SK-N-MC (cell line): Measurements from ENCODE around the gene HOXB4.

Experiments used
- DNase-seq: peaks from one replicate; pipeline ENCODE4 v3.0.0-alpha.2; 2011; ENCODE audit warnings: low read depth, low spot score
- H3K27ac ChIP-seq: fragments of 200-600 bp; sonication (generic); 2 replicates; pipeline ENCODE4 v1.5.1; 2016; ENCODE audit warnings: mixed run types
- H3K36me3 ChIP-seq: fragments of 200-600 bp; sonication (generic); 2 replicates; pipeline ENCODE4 v1.6.1; 2017; ENCODE audit warnings: antibody characterized with exemption, low read length, mixed read lengths; ENCODE audit not compliant: insufficient read depth
- H3K4me3 ChIP-seq: fragments of 200-600 bp; sonication (generic); 2 replicates; pipeline ENCODE4 v1.5.1; 2016
- H3K9ac ChIP-seq: fragments of 200-600 bp; sonication (generic); 2 replicates; pipeline ENCODE4 v1.8.0; 2017; ENCODE audit warnings: mixed run types, mixed read lengths; ENCODE audit not compliant: insufficient read length
- H3K9me3 ChIP-seq: fragments of 200-600 bp; sonication (generic); 2 replicates; pipeline ENCODE4 v1.6.1; 2017; ENCODE audit warnings: low read depth, mild to moderate bottlenecking, antibody characterized with exemption, low read length, moderate library complexity, mixed read lengths
- EZH2 ChIP-seq: fragments of 200-600 bp; sonication (generic); IDR thresholded peaks from one replicate; pipeline ENCODE4 v1.6.1; 2017; ENCODE audit warnings: antibody characterized with exemption
- FOXP2 ChIP-seq: optimal IDR thresholded peaks from 2 replicates; pipeline ENCODE3; 2011; ENCODE audit warnings: mild to moderate bottlenecking, moderate library complexity; ENCODE audit not compliant: insufficient read depth; ENCODE audit errors: extremely low read length, control extremely low read depth
- POLR2AphosphoS5 ChIP-seq: IDR thresholded peaks from 2 replicates; pipeline ENCODE4 v1.6.1; 2012; ENCODE audit warnings: mild to moderate bottlenecking, low read depth, low read length, borderline replicate concordance

Gene HOXB4

GRCh38 chr17:48577946-48578615 is at the start of gene HOXB4:
Gene HOXB4, minus strand, starts transcription at chr17:48578350. Its CDS starts 31 bp downstream, at chr17:48578319.
- Histone ChIP-seq H3K27ac (no peak within 1 kb of the TSS), H3K9ac (peak within 1 kb of the TSS; percentile 82), H3K9me3 (no peaks in the 10 kb centered on the region), H3K4me3 (peak within 1 kb of the TSS; percentile 94), H3K36me3 (peaks cover 6% of the 10 kb centered on the region; the same call in 1 of the 2 replicates)
- TF ChIP-seq POLR2AphosphoS5, result peak; percentile 38; the same call in 1 of the 2 replicates
- no peak for TF ChIP-seq EZH2
- peak; percentile 28 for DNase-seq

- Histone ChIP-seq H3K27ac (no peak overlapping the region), H3K9me3 (no peaks in the 10 kb centered on the region), H3K4me3 (peak overlapping the region; percentile 90), H3K36me3 (no peaks in the 10 kb centered on the region), H3K9ac (peak overlapping the region; percentile 56)
- DNase-seq, result no peak
- TF ChIP-seq EZH2, result no peak
Measured at GRCh38 chr17:48627118-48627597, 49.0 kb upstream of the HOXB4 start.

GRCh38 chr17:48626245-48627117 is 48.3 kb upstream of the HOXB4 start, which contains the start of gene HOXB9:
Gene HOXB9, minus strand, starts transcription at chr17:48626358. Its CDS starts 89 bp downstream, at chr17:48626269.
- no peaks in the 10 kb centered on the region for H3K9me3 ChIP-seq
- H3K9ac ChIP-seq, result peak within 1 kb of the TSS; percentile 57
- TF ChIP-seq POLR2AphosphoS5 (no peak), FOXP2 (no peak), EZH2 (no peak)
- H3K4me3 ChIP-seq, result peak within 1 kb of the TSS; percentile 90
- DNase-seq, result no peak
- no peaks in the 10 kb centered on the region for H3K36me3 ChIP-seq
- no peak within 1 kb of the TSS for H3K27ac ChIP-seq

- Histone ChIP-seq H3K9me3 (no peaks in the 10 kb centered on the region), H3K4me3 (peak overlapping the region; percentile 90), H3K27ac (no peak overlapping the region), H3K9ac (peak overlapping the region; percentile 57), H3K36me3 (no peaks in the 10 kb centered on the region)
- no peak for TF ChIP-seq EZH2
- TF ChIP-seq POLR2AphosphoS5, result no peak
- no peak for TF ChIP-seq FOXP2
- DNase-seq, result no peak
Measured at GRCh38 chr17:48625495-48626244, 47.5 kb upstream of the HOXB4 start.

GRCh38 chr17:48624544-48625494 is 46.7 kb upstream of the HOXB4 start:
- H3K4me3 ChIP-seq, result peak overlapping the region; percentile 90
- no peaks in the 10 kb centered on the region for H3K9me3 ChIP-seq
- DNase-seq, result no peak
- H3K9ac ChIP-seq, result peak overlapping the region; percentile 57
- H3K27ac ChIP-seq, result no peak overlapping the region
- TF ChIP-seq POLR2AphosphoS5, result no peak
- TF ChIP-seq FOXP2, result no peak
- no peak for TF ChIP-seq EZH2
- no peaks in the 10 kb centered on the region for H3K36me3 ChIP-seq

GRCh38 chr17:48624118-48624517 is 46.0 kb upstream of the HOXB4 start:
- no peak overlapping the region for H3K9ac ChIP-seq
- H3K27ac ChIP-seq, result no peak overlapping the region
- no peak for TF ChIP-seq POLR2AphosphoS5
- no peak for TF ChIP-seq EZH2
- no peak for TF ChIP-seq FOXP2
- H3K36me3 ChIP-seq, result no peaks in the 10 kb centered on the region
- peak overlapping the region; percentile 90; the same call in 1 of the 2 replicates for H3K4me3 ChIP-seq
- DNase-seq, result no peak
- H3K9me3 ChIP-seq, result no peaks in the 10 kb centered on the region

GRCh38 chr17:48623583-48623982 is 45.4 kb upstream of the HOXB4 start:
- no peak for TF ChIP-seq EZH2
- TF ChIP-seq FOXP2, result no peak
- TF ChIP-seq POLR2AphosphoS5, result no peak
- Histone ChIP-seq H3K27ac (no peak overlapping the region), H3K9ac (no peak overlapping the region), H3K4me3 (no peak overlapping the region), H3K9me3 (no peaks in the 10 kb centered on the region), H3K36me3 (no peaks in the 10 kb centered on the region)
- no peak for DNase-seq

GRCh38 chr17:48622857-48623256 is 44.7 kb upstream of the HOXB4 start:
- no peak overlapping the region for H3K27ac ChIP-seq
- DNase-seq, result no peak
- no peak for TF ChIP-seq POLR2AphosphoS5
- no peak for TF ChIP-seq EZH2
- no peak for TF ChIP-seq FOXP2
- no peaks in the 10 kb centered on the region for H3K9me3 ChIP-seq
- no peaks in the 10 kb centered on the region for H3K36me3 ChIP-seq
- no peak overlapping the region for H3K9ac ChIP-seq
- H3K4me3 ChIP-seq, result no peak overlapping the region
